GM23338 (cell line): Measurements from ENCODE around the gene FNDC3A.

ENCODE experiments used
- CTCF ChIP-seq, 2 experiments: fragments of 200-600 bp in 1 of 2; sonication (generic) in 1 of 2; conservative IDR thresholded peaks; 2 replicates each; pipeline versions ENCODE4 v1.5.1 to v1.6.1; 2016 to 2017; ENCODE audit warnings: antibody characterized with exemption in 2 of 2, low read depth in 2 of 2, mild to moderate bottlenecking in 2 of 2, moderate library complexity in 1 of 2
- EZH2 ChIP-seq: fragments of 200-600 bp; sonication (generic); IDR thresholded peaks from one replicate; pipeline ENCODE4 v1.8.0; 2017; ENCODE audit warnings: antibody characterized with exemption, mild to moderate bottlenecking, low read depth; ENCODE audit not compliant: unreplicated experiment
- JUNB ChIP-seq: IDR thresholded peaks from one replicate; pipeline ENCODE4 v1.6.1; 2016; ENCODE audit warnings: antibody characterized with exemption; ENCODE audit not compliant: unreplicated experiment

GRCh38 chr13:49042476-49042875, 66.8 kb downstream of the FNDC3A start:
- TF ChIP-seq CTCF (conservative IDR thresholded peaks at IDR 0.05; ENCODE audit: low read depth in 2 of 2) (no peak), EZH2 (no peak), JUNB (no peak)
